Measurements from ENCODE around the gene SLC2A4.
A peak's percentile ranks its signal among the peaks of the same experiment; 100 is the strongest.

The SLC2A4 gene

DNA sequence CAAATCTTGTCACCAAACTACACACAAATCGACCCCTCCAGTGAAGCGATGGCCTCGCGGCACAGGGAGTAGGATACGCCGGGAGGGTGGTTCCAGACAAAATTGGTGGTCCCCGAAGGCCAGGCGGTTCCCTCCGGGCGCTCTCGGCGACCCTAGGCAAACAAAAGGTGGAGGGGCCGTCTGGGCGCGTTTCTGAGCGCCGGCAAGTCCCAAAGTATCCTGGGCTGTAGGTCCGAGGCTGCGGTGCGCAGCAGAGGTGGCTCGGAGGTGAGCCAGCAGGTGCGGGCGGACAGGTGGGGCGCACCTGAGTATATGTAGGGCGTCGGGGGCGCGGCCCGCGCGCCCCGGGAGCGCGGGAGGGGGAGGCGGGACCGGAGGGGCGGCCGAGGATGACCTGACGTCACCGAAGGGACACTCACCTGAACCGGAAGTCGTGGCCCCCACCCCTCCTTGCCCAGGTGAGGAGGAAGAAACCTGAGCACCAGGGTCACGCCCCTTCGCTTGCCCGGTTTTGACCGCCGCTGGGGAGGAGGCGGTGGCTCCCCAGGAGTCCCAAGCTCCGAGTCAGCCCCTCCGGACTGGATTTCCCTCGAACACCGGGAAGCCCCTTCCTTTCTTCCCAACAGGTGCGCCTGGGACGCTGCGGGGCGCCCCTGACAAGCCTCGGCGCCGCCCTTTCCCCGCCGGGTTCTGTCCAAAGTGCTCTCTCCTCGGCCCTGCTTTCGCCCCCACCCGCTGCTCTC, 19.2 kb upstream of the SLC2A4 start, which contains the start of gene CLDN7:
Gene CLDN7 (minus strand): TSS at position 287 of the 743 bp plus-strand sequence. CDS start 435 bp downstream, outside the sequence.
- no peak for DNase-seq (ENCODE audit: low read depth)
- TF ChIP-seq, protein P1, sequence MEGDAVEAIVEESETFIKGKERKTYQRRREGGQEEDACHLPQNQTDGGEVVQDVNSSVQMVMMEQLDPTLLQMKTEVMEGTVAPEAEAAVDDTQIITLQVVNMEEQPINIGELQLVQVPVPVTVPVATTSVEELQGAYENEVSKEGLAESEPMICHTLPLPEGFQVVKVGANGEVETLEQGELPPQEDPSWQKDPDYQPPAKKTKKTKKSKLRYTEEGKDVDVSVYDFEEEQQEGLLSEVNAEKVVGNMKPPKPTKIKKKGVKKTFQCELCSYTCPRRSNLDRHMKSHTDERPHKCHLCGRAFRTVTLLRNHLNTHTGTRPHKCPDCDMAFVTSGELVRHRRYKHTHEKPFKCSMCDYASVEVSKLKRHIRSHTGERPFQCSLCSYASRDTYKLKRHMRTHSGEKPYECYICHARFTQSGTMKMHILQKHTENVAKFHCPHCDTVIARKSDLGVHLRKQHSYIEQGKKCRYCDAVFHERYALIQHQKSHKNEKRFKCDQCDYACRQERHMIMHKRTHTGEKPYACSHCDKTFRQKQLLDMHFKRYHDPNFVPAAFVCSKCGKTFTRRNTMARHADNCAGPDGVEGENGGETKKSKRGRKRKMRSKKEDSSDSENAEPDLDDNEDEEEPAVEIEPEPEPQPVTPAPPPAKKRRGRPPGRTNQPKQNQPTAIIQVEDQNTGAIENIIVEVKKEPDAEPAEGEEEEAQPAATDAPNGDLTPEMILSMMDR (conservative IDR thresholded peaks at IDR 0.05; ENCODE audit: control insufficient read depth, insufficient read depth, low read depth, low read length) = no peak
- H3K4me3 ChIP-seq (ENCODE audit: control insufficient read depth, low read depth, low read length) = peak within 1 kb of the TSS; percentile 32

DNA sequence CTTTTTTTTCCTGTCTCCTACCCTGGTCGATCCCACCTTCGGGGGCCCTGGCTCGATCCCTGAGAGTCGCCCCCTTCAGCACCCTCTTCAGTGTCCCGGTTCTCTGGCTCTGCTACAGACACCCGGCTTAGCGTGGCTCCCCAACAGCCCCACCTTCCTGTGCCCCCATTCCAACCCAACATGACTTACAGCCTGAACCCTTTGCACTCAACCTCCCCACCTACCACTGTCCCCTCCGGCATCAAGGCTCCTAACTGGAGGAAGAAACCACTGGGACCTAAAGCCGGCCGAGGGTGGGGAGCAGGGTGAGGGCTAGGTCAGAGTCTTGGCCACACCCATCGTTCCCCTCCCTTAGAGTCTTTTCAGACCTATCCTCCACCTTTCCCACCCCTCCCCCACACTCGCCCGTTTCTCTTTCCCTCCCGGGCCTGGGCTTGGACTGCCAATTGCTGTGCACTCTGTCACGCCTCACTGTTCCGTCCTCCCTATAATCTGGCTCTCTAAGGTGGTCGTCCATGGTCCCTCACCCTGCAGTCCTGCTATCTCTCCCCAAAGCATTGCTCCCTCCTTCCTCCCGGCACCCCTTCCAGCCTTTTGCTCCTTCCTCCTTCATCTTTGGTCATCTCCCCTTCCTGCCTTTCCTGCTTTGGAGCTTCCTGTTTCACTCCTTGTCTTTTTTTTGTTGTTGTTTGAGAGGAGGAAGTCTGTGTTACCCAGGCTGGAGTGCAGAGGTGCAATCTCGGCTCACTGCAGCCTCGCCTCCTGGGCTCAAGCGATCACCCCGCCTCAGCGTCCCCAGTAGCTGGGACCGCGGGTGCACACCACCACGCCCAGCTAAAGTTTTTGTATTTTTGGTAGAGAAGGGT, 18.4 kb upstream of the SLC2A4 start:
- no peak for DNase-seq (ENCODE audit: low read depth)
- TF ChIP-seq, protein P1 (conservative IDR thresholded peaks at IDR 0.05; ENCODE audit: control insufficient read depth, insufficient read depth, low read depth, low read length) = no peak
- no peak overlapping the region for H3K4me3 ChIP-seq (ENCODE audit: control insufficient read depth, low read depth, low read length)

DNA sequence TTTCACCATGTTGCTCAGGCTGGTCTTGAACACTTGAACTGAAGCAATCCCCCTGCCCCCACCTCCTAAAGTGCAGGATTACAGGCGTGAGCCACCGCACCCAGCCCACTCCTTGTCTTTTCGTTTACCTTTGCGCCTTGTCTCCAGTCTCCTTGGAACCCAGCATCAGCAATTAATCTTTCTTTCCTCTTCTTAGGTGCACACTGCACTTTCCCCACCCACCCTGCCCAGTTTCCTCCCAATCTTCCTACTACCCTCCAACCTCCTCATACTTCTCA, 17.8 kb upstream of the SLC2A4 start:
- H3K4me3 ChIP-seq (ENCODE audit: control insufficient read depth, low read depth, low read length) = no peak overlapping the region
- TF ChIP-seq, protein P1 (conservative IDR thresholded peaks at IDR 0.05; ENCODE audit: control insufficient read depth, insufficient read depth, low read depth, low read length) = no peak
- DNase-seq (ENCODE audit: low read depth) = no peak

DNA sequence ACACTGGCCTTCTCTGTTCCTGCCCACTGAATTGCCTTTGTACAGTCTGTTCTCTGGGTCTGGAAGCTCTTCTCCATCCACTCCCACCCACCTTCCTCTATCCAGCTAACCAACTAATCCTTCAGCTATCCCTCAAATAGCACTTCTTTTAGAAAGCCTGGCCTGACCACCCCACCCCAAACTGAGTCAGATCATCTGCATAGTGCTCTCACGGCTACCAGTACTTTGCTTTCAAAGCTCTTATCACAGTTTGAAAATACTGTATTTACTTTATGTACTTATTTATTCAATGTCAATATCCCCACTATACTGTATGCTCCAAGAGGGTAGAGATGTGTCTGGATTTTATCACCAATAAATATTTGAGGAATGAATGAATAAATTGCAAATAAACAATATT, 14.7 kb upstream of the SLC2A4 start:
- DNase-seq (ENCODE audit: low read depth) = peak; percentile 33
- TF ChIP-seq, protein P1 (conservative IDR thresholded peaks at IDR 0.05; ENCODE audit: control insufficient read depth, insufficient read depth, low read depth, low read length) = no peak
- H3K4me3 ChIP-seq (ENCODE audit: control insufficient read depth, low read depth, low read length) = no peak overlapping the region

DNA sequence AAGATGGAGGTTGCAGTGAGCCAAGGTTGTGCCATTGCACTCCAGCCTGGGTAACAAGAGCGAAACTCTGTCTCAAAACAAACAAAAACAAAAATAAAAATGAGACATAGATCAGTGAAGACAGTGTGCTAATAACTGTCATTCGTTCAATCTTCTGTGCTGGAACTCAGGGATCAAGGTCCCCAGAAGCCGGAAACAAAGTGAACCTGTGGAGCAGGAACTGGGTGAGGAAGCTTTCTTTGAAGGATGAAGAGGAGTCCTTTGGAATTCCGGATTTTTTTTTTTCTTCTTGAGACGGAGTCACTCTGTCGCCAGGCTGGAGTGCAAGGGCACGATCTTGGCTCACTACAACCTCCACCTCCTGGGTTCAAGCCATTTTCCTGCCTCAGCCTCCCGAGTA, 2.1 kb upstream of the SLC2A4 start:
- DNase-seq (ENCODE audit: low read depth) = no peak
- TF ChIP-seq, protein P1 (conservative IDR thresholded peaks at IDR 0.05; ENCODE audit: control insufficient read depth, insufficient read depth, low read depth, low read length) = no peak
- H3K4me3 ChIP-seq (ENCODE audit: control insufficient read depth, low read depth, low read length) = no peak overlapping the region

DNA sequence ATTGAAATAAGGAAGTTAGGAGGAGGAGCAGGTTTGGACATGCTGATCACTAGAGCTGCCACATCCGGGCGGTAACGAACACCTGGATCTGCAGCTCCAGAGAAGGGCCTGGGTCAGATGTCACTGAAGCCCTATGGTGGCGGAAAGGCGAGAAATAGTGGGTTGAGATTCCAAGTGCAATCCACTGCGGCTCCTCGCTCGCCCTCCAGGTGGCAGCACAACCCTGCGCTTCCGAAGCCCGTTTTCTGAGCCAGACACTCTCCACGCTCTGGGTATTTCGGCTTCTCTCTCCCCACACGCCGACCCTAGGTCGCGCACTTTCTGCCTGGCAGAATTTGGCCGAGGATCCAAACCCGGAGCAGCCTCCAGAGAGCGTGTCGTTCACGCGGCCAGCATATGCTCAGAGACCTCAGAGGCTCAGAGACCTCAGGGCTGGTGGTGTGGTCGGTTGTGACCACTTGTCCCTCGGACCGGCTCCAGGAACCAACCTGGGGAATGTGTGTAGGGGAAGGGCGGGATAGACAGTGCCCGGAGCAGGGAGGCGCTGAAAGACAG, 922 bp upstream of the SLC2A4 start:
- TF ChIP-seq, protein P1 (conservative IDR thresholded peaks at IDR 0.05; ENCODE audit: control insufficient read depth, insufficient read depth, low read depth, low read length) = peak; percentile 96
- H3K4me3 ChIP-seq (ENCODE audit: control insufficient read depth, low read depth, low read length) = peak overlapping the region; percentile 44

More for the DNA sequence above, 922 bp upstream of the SLC2A4 start:
- peak; percentile 75 for DNase-seq (ENCODE audit: low read depth)

Data from fibroblast of mammary gland (primary cell).